Keratinocyte (primary cell): ENCODE data around the gene URB2. TPM values are rescaled to one million over a fixed set of nuclear protein-coding genes. Genes with fewer than 3 reads are reported as not detected.

Experiments used
- DNase-seq: peaks from one replicate; pipeline ENCODE4 v3.0.0-alpha.2; 2011; ENCODE audit warnings: low read depth, missing footprints, low spot score
- FAIRE-seq: peaks from 2 replicates; lab custom pipeline; 2011; peaks lifted over from hg19 to GRCh38; lab: Jason Lieb, UNC
- H2AFZ ChIP-seq: 2 replicates; pipeline ENCODE4 v1.6.0; 2012; ENCODE audit warnings: low read length, control low read depth, inconsistent platforms; ENCODE audit not compliant: control insufficient read depth
- H3K27ac ChIP-seq: 2 replicates; pipeline ENCODE4 v1.5.1; 2011; ENCODE audit warnings: low read length; ENCODE audit not compliant: control insufficient read depth, insufficient read depth
- H3K27me3 ChIP-seq: 3 replicates; pipeline ENCODE4 v1.6.0; 2011; ENCODE audit warnings: low read length; ENCODE audit not compliant: control insufficient read depth, insufficient read depth; ENCODE audit errors: extremely low read depth
- H3K36me3 ChIP-seq, 2 experiments: 2 replicates in 1 of 2; 3 replicates in 1 of 2; pipeline ENCODE4 v1.5.1; 2011; ENCODE audit warnings: low read length in 2 of 2, mild to moderate bottlenecking in 1 of 2; ENCODE audit not compliant: control insufficient read depth in 2 of 2, insufficient read depth in 2 of 2; ENCODE audit errors: extremely low read depth in 1 of 2
- H3K4me1 ChIP-seq: 3 replicates; pipeline ENCODE4 v1.5.1; 2011; ENCODE audit warnings: low read length; ENCODE audit not compliant: control insufficient read depth, insufficient read depth; ENCODE audit errors: extremely low read depth
- H3K4me2 ChIP-seq: 3 replicates; pipeline ENCODE4 v1.6.0; 2011; ENCODE audit warnings: low read depth, low read length; ENCODE audit not compliant: control insufficient read depth, insufficient read depth; ENCODE audit errors: extremely low read depth
- H3K4me3 ChIP-seq, 3 experiments: fragments of 200-600 bp in 1 of 3; sonication (generic) in 1 of 3; 2 replicates in 2 of 3; 3 replicates in 1 of 3; pipeline ENCODE4 v1.5.1; 2011 to 2016; ENCODE audit warnings: low read length in 3 of 3, mild to moderate bottlenecking in 3 of 3, control low read depth in 2 of 3, inconsistent platforms in 1 of 3, low read depth in 1 of 3, mixed read lengths in 1 of 3, mixed run types in 1 of 3, moderate library complexity in 1 of 3; ENCODE audit not compliant: control insufficient read depth in 2 of 3, insufficient read depth in 2 of 3; ENCODE audit errors: extremely low read depth in 1 of 3
- H3K79me2 ChIP-seq: 2 replicates; pipeline ENCODE4 v1.6.0; 2012; ENCODE audit warnings: low read length; ENCODE audit not compliant: control insufficient read depth, insufficient read depth
- H3K9ac ChIP-seq: 3 replicates; pipeline ENCODE4 v1.6.0; 2011; ENCODE audit warnings: low read length; ENCODE audit not compliant: control insufficient read depth, insufficient read depth; ENCODE audit errors: extremely low read depth
- H3K9me1 ChIP-seq: 3 replicates; pipeline ENCODE4 v1.6.0; 2011; ENCODE audit warnings: low read length; ENCODE audit not compliant: control insufficient read depth, insufficient read depth; ENCODE audit errors: extremely low read depth
- H3K9me3 ChIP-seq: 2 replicates; pipeline ENCODE4 v1.5.1; 2012; ENCODE audit warnings: low read depth, low read length; ENCODE audit not compliant: control insufficient read depth
- H4K20me1 ChIP-seq: 3 replicates; pipeline ENCODE4 v1.6.0; 2011; ENCODE audit warnings: low read length; ENCODE audit not compliant: control insufficient read depth, insufficient read depth; ENCODE audit errors: extremely low read depth
- EZH2 ChIP-seq: IDR thresholded peaks from one replicate; pipeline ENCODE4 v1.6.1; 2012; ENCODE audit warnings: inconsistent platforms, mild to moderate bottlenecking, low read length, moderate library complexity
- dilution Hi-C: fragments of 300-500 bp; cut with MboI; formaldehyde crosslinking; loops from one replicate; pipeline ENCODE4 v1.7.0; 2020; ENCODE audit warnings: low sequenced_read_pairs; ENCODE audit not compliant: extremely low pct_ligation_motif_present
- polyA plus RNA-seq, 5 experiments: library from polyadenylated mRNA; depleted of rRNA in 3 of 5; stranded (reverse) in 3 of 5; stranded (forward) in 1 of 5; unstranded in 1 of 5; fragments of >200 nt; gene quantifications; 1 replicate in 1 of 5; 2 replicates in 3 of 5; 3 replicates in 1 of 5; pipeline versions ENCODE4 v1.2.1 to v1.2.3, GENCODE V29; 2011 to 2012; ENCODE audit warnings: missing spikeins in 2 of 5, low read depth in 1 of 5, low replicate concordance in 1 of 5
- TF ChIP-seq, protein P1 (sequence below), 3 experiments: IDR thresholded peaks in 1 of 3; conservative IDR thresholded peaks in 1 of 3; optimal IDR thresholded peaks in 1 of 3; 2 replicates in 2 of 3; 3 replicates in 1 of 3; pipeline versions ENCODE3 to v1.5.1; 2011; ENCODE audit warnings: low read length in 3 of 3, mild to moderate bottlenecking in 3 of 3, moderate library complexity in 2 of 3, control low read depth in 1 of 3, inconsistent platforms in 1 of 3; ENCODE audit not compliant: insufficient read depth in 2 of 3; ENCODE audit errors: extremely low read depth in 1 of 3

URB2 gene
- polyA plus RNA-seq, 1 donor (not counting 4 experiments of a cell fraction or from before 2014, with no cell fraction given) = 8.5 TPM

DNA sequence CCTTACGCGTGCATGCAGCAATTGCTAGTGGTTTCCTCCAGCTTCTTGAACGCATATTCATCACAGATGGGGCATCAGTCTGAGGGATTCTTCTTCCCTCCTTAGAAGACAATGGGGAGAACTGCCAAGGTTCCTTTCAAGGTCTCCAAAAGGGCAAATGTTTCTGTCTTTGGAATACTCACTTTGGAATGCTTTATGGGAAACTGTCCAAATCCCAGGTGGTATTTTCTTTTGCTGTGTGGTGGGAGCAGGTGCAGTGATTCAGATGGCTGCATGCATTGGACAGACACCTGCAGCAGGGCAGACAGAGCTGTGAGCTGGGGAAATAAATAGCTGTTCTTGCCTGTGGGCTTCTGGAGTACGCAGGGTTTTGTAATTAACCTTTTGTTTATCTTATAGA is 40.5 kb downstream of the URB2 start:
- Histone ChIP-seq H3K9ac (no peak overlapping the region), H3K36me3 (peaks cover 0 to 11% of the 10 kb centered on the region in 2 experiments), H3K79me2 (no peaks in the 10 kb centered on the region), H3K9me1 (no peaks in the 10 kb centered on the region), H2AFZ (no peak overlapping the region), H3K4me2 (no peak overlapping the region), H3K27ac (no peak overlapping the region), H4K20me1 (peaks cover 2% of the 10 kb centered on the region), H3K4me1 (peaks cover 18% of the 10 kb centered on the region), H3K9me3 (no peaks in the 10 kb centered on the region), H3K27me3 (no peaks in the 10 kb centered on the region), H3K4me3 (no peak overlapping the region)
- no peak for TF ChIP-seq EZH2
- TF ChIP-seq, protein P1, sequence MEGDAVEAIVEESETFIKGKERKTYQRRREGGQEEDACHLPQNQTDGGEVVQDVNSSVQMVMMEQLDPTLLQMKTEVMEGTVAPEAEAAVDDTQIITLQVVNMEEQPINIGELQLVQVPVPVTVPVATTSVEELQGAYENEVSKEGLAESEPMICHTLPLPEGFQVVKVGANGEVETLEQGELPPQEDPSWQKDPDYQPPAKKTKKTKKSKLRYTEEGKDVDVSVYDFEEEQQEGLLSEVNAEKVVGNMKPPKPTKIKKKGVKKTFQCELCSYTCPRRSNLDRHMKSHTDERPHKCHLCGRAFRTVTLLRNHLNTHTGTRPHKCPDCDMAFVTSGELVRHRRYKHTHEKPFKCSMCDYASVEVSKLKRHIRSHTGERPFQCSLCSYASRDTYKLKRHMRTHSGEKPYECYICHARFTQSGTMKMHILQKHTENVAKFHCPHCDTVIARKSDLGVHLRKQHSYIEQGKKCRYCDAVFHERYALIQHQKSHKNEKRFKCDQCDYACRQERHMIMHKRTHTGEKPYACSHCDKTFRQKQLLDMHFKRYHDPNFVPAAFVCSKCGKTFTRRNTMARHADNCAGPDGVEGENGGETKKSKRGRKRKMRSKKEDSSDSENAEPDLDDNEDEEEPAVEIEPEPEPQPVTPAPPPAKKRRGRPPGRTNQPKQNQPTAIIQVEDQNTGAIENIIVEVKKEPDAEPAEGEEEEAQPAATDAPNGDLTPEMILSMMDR (optimal IDR thresholded peaks at IDR 0.05 in 1 of 3, IDR thresholded peaks at IDR 0.05 in 1 of 3, conservative IDR thresholded peaks at IDR 0.05 in 1 of 3; ENCODE audit: extremely low read depth in 1 of 3, insufficient read depth in 2 of 3, low read length in 3 of 3) = no peak
- dilution Hi-C loops = no loop called here
- DNase-seq (no peak), FAIRE-seq (no peak)

GRCh38 chr1:229669333-229669732 is 43.3 kb downstream of the URB2 start:
- DNase-seq (no peak), FAIRE-seq (no peak)
- H3K36me3 ChIP-seq = no peaks in the 10 kb centered on the region
- dilution Hi-C loops = no loop called here
- no peaks in the 10 kb centered on the region for H3K79me2 ChIP-seq
- H3K27me3 ChIP-seq = no peaks in the 10 kb centered on the region
- H4K20me1 ChIP-seq = peaks cover under 1% of the 10 kb centered on the region
- H3K4me2 ChIP-seq = no peak overlapping the region
- no peak overlapping the region for H3K4me3 ChIP-seq
- no peak overlapping the region for H2AFZ ChIP-seq
- H3K9ac ChIP-seq = no peak overlapping the region
- no peaks in the 10 kb centered on the region for H3K9me3 ChIP-seq
- TF ChIP-seq, protein P1 (optimal IDR thresholded peaks at IDR 0.05 in 1 of 3, IDR thresholded peaks at IDR 0.05 in 1 of 3, conservative IDR thresholded peaks at IDR 0.05 in 1 of 3; ENCODE audit: extremely low read depth in 1 of 3, insufficient read depth in 2 of 3, low read length in 3 of 3) = no peak
- no peak for TF ChIP-seq EZH2
- H3K27ac ChIP-seq = no peak overlapping the region
- peaks cover 5% of the 10 kb centered on the region for H3K4me1 ChIP-seq
- no peaks in the 10 kb centered on the region for H3K9me1 ChIP-seq
